K562 (cell line): ENCODE results near the gene PSRC1. TPM values are rescaled to one million over a fixed set of nuclear protein-coding genes. Genes with fewer than 3 reads are reported as not detected.

Experiments
- CC2D1A ChIP-seq: fragments of 450-650 bp; IDR thresholded peaks from 2 replicates; pipeline ENCODE4 v1.6.1; 2017; ENCODE audit warnings: mild to moderate bottlenecking
- DMBX1 ChIP-seq: fragments of 250-450 bp; sonication (Bioruptor Pico); IDR thresholded peaks from 2 replicates; pipeline ENCODE4 v1.8.0; 2022; ENCODE audit warnings: inconsistent platforms, mild to moderate bottlenecking, moderate library complexity, borderline replicate concordance
- HIVEP1 ChIP-seq: fragments of 250-450 bp; sonication (Bioruptor Pico); IDR thresholded peaks from 2 replicates; pipeline ENCODE4 v1.4.0; 2020; ENCODE audit warnings: mild to moderate bottlenecking
- HMGN3 ChIP-seq: IDR thresholded peaks from 2 replicates; pipeline ENCODE4 v1.6.1; 2011; ENCODE audit warnings: borderline replicate concordance, low read depth, mild to moderate bottlenecking, mixed read lengths, low read length; ENCODE audit not compliant: insufficient read length; ENCODE audit errors: extremely low read depth
- ILF3 ChIP-seq: fragments of 450-650 bp; IDR thresholded peaks from 2 replicates; pipeline ENCODE4 v1.6.1; 2018; ENCODE audit warnings: antibody characterized with exemption, mild to moderate bottlenecking, moderate library complexity, borderline replicate concordance
- JUN ChIP-seq, 2 experiments: sonication (generic) in 1 of 2; formaldehyde crosslinking in 1 of 2; IDR thresholded peaks; 2 replicates each; pipeline versions ENCODE4 v1.6.1 to v1.8.0; 2012 to 2022; ENCODE audit warnings: borderline replicate concordance in 2 of 2, mild to moderate bottlenecking in 2 of 2, improper control_type of control experiment in 1 of 2, low read depth in 1 of 2, low read length in 1 of 2, missing genetic modification reagents in 1 of 2
- LEF1 ChIP-seq: fragments of 450-650 bp; IDR thresholded peaks from 2 replicates; pipeline ENCODE4 v1.6.1; 2016; ENCODE audit warnings: mild to moderate bottlenecking
- NFXL1 ChIP-seq: fragments of 450-650 bp; formaldehyde crosslinking; IDR thresholded peaks from 2 replicates; pipeline ENCODE4 v1.4.0; 2021; ENCODE audit warnings: mild to moderate bottlenecking
- PHTF2 ChIP-seq: fragments of 250-450 bp; sonication (Bioruptor Pico); IDR thresholded peaks from 2 replicates; pipeline ENCODE4 v1.5.0; 2021; ENCODE audit warnings: mild to moderate bottlenecking
- PRMT5 ChIP-seq: sonication (generic); formaldehyde crosslinking; IDR thresholded peaks from 2 replicates; pipeline ENCODE4 v1.5.0; 2020; ENCODE audit warnings: missing genetic modification reagents
- RBM14 ChIP-seq: fragments of 200-400 bp; formaldehyde crosslinking; IDR thresholded peaks from 2 replicates; pipeline ENCODE4 v1.6.1; 2018; ENCODE audit warnings: low read depth, mild to moderate bottlenecking, low read length, moderate library complexity, borderline replicate concordance; ENCODE audit not compliant: insufficient read depth
- TCF15 ChIP-seq: fragments of 250-450 bp; sonication (Bioruptor Pico); IDR thresholded peaks from 2 replicates; pipeline ENCODE4 v1.8.0; 2022; ENCODE audit warnings: moderate library complexity, mild to moderate bottlenecking, inconsistent platforms
- TEAD1 ChIP-seq, 2 experiments: fragments of 450-650 bp in 1 of 2; sonication (generic) in 1 of 2; formaldehyde crosslinking; IDR thresholded peaks; 2 replicates each; pipeline versions ENCODE4 v1.4.0 to v1.8.0; 2020 to 2022; ENCODE audit warnings: mild to moderate bottlenecking in 2 of 2, missing genetic modification reagents in 1 of 2
- VEZF1 ChIP-seq: fragments of 200-800 bp; sonication (Bioruptor generic); IDR thresholded peaks from 2 replicates; pipeline ENCODE4 v1.6.1; 2017; ENCODE audit warnings: missing genetic modification characterization, missing compliant biosample characterization
- ZNF232 ChIP-seq: sonication (generic); formaldehyde crosslinking; IDR thresholded peaks from 2 replicates; pipeline ENCODE4 v1.8.0; 2022; ENCODE audit warnings: mild to moderate bottlenecking, missing genetic modification reagents
- ZNF253 ChIP-seq: fragments of 250-450 bp; sonication (Bioruptor Pico); conservative IDR thresholded peaks from 2 replicates; pipeline ENCODE4 v1.6.1; 2021; ENCODE audit warnings: mild to moderate bottlenecking
- ZNF407 ChIP-seq: fragments of 450-650 bp; IDR thresholded peaks from 2 replicates; pipeline ENCODE4 v1.6.1; 2016; ENCODE audit warnings: low read depth
- polyA plus RNA-seq, 8 experiments: library from polyadenylated mRNA; depleted of rRNA in 4 of 8; stranded (reverse) in 5 of 8; unstranded in 3 of 8; fragments of >200 nt; fragmentation: Nextera tagmentation in 2 of 8; fragmentation: Illumina TruSeq in 1 of 8; extraction: Ambion mirVana in 2 of 8; extraction: Trizol in 1 of 8; gene quantifications; 2 replicates each; pipeline versions ENCODE4 v1.2.1 to v1.2.3, GENCODE V29; 2011 to 2014; ENCODE audit warnings: inconsistent platforms in 1 of 8, missing spikeins in 1 of 8
- total RNA-seq, 7 experiments: library from RNA; depleted of rRNA in 6 of 7; stranded (reverse); fragments of >200 nt in 6 of 7; fragmentation: Illumina TruSeq in 2 of 7; extraction: Trizol in 2 of 7; gene quantifications; 2 replicates each; pipeline versions ENCODE4 v1.2.1 to v1.2.3, GENCODE V29; 2011 to 2021; ENCODE audit warnings: low replicate concordance in 1 of 7

Gene PSRC1
- total and polyA plus RNA-seq, 9 of the 15 experiments (the other 6 are each of a cell fraction or from before 2014, with no cell fraction given): 6.5 to 65.2 (median 39.3) TPM

GRCh38 chr1:109263597-109264378 is 19.2 kb downstream of the PSRC1 start (continued):
- TF ChIP-seq ZNF407 (no peak), PRMT5 (no peak), TCF15 (CRISPR knock-in tag) (no peak), ZNF253 (CRISPR knock-in tag) (no peak), VEZF1 (CRISPR knock-in tag) (peak; percentile 42; the same call in 1 of the 2 replicates), JUN (IDR thresholded peaks at IDR 0.05; ENCODE audit: borderline replicate concordance, low read depth, low read length) (peak; percentile 57; the same call in 1 of the 2 replicates), JUN (CRISPR knock-in tag; IDR thresholded peaks at IDR 0.05; ENCODE audit: borderline replicate concordance) (peak; percentile 97), NFXL1 (CRISPR knock-in tag) (no peak), DMBX1 (CRISPR knock-in tag) (no peak), LEF1 (no peak), TEAD1 (CRISPR knock-in tag; IDR thresholded peaks at IDR 0.05) (peak in 1 of 2 experiments; percentile 89; a peak in 1 of 4 replicates), PHTF2 (CRISPR knock-in tag) (no peak), HIVEP1 (CRISPR knock-in tag) (no peak), RBM14 (0 out of 2 replicates have a peak, but pooled peaks have one; percentile 49), ZNF232 (CRISPR knock-in tag) (peak; percentile 87; the same call in 1 of the 2 replicates), CC2D1A (peak; percentile 91), HMGN3 (no peak), ILF3 (no peak)
